Measurements from ENCODE around the gene LDB2.

DNA sequence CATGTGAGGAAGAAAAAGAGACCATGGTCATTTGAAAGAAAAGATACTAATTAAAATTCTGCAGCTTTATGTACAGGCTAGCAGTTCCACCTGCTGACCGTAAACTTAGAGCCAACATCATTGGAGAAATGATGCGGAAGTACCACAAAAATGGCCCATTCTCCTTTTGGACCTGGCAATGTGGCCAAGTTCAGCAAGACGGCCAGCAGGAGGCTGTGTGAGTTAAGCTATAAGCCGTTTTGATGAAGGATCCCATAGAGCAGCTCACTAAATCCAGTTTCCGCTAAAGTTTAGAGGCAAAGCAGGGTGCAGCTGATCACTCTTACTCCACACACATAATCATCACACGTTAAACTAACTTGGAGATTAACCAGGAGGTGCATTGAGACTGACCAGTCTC lies 133.8 kb downstream of the LDB2 start:
- TF ChIP-seq CTCF (IDR thresholded peaks at IDR 0.05), result no peak
- TF ChIP-seq POLR2A (IDR thresholded peaks at IDR 0.05), result no peak

All from tibial nerve (tissue), 3 donors.